Measurements from ENCODE around the gene TMEM229B.
"Not testable (repeated sequence)": the region's sequence is repeated elsewhere in the genome, so short reads cannot be mapped to it uniquely, and the experiment has no call there.

Gene TMEM229B

GRCh38 chr14:67451667-67452066 is 36.9 kb downstream of the TMEM229B start:
- not testable (repeated sequence) for DNase-seq

GRCh38 chr14:67449096-67449495 is 39.4 kb downstream of the TMEM229B start:
- no peak for DNase-seq

- no peak for DNase-seq
These were observed 41.5 kb downstream of the TMEM229B start for GRCh38 chr14:67447033-67447381.

- DNase-seq, result no peak
These were observed 42.0 kb downstream of the TMEM229B start for GRCh38 chr14:67446371-67447032.

- DNase-seq, result no peak
These were observed 44.1 kb downstream of the TMEM229B start for GRCh38 chr14:67444395-67444794.

- no peak for DNase-seq
These were observed 46.2 kb downstream of the TMEM229B start for GRCh38 chr14:67442139-67442906.

- DNase-seq, result no peak
These were observed 46.8 kb downstream of the TMEM229B start for GRCh38 chr14:67441672-67442071.

- no peak for DNase-seq
These were observed 47.3 kb downstream of the TMEM229B start for GRCh38 chr14:67441256-67441655.

GRCh38 chr14:67440513-67440912 is 48.0 kb downstream of the TMEM229B start:
- no peak for DNase-seq

GRCh38 chr14:67438969-67439368 is 49.6 kb downstream of the TMEM229B start:
- DNase-seq, result no peak

- no peak for DNase-seq
These were observed 52.3 kb downstream of the TMEM229B start for GRCh38 chr14:67436006-67436866.

- DNase-seq, result no peak
These were observed 52.9 kb downstream of the TMEM229B start for GRCh38 chr14:67435603-67436002.

- DNase-seq, result no peak
These were observed 56.4 kb downstream of the TMEM229B start for GRCh38 chr14:67432050-67432564.

- DNase-seq, result peak; percentile 37
These were observed 58.9 kb downstream of the TMEM229B start for GRCh38 chr14:67429510-67430205.

GRCh38 chr14:67428501-67429031 is 60.0 kb downstream of the TMEM229B start:
- DNase-seq, result no peak

- peak; percentile 68 for DNase-seq
These were observed 61.4 kb downstream of the TMEM229B start for GRCh38 chr14:67426983-67427606.

GRCh38 chr14:67426161-67426560 is 62.4 kb downstream of the TMEM229B start:
- no peak for DNase-seq

GRCh38 chr14:67425608-67426007 is 62.9 kb downstream of the TMEM229B start:
- DNase-seq, result no peak

- no peak for DNase-seq
These were observed 64.0 kb downstream of the TMEM229B start for GRCh38 chr14:67424539-67424938.

- peak; percentile 87 for DNase-seq
These were observed 65.1 kb downstream of the TMEM229B start for GRCh38 chr14:67423424-67423823.

GRCh38 chr14:67421356-67422224 is 66.9 kb downstream of the TMEM229B start:
- no peak for DNase-seq

Measured in MV-4-11 (cell line).